Uterus (tissue), 2 donors: ENCODE results near the gene NMD3.

Experiments used
- CTCF ChIP-seq, 4 experiments: fragments of 200-600 bp in 2 of 4; fragments of 450-650 bp in 2 of 4; sonication (generic) in 2 of 4; IDR thresholded peaks; one replicate each; pipeline ENCODE4 v1.5.1; 2016 to 2019; ENCODE audit warnings: antibody characterized with exemption in 4 of 4, mild to moderate bottlenecking in 2 of 4, moderate library complexity in 1 of 4
- POLR2A ChIP-seq, 2 donors: fragments of 450-650 bp; IDR thresholded peaks; one replicate each; pipeline ENCODE4 v1.6.1; 2016; ENCODE audit warnings: antibody characterized with exemption in 2 of 2, mild to moderate bottlenecking in 1 of 2, moderate library complexity in 1 of 2

- TF ChIP-seq CTCF (IDR thresholded peaks at IDR 0.05) (no peak), POLR2A (IDR thresholded peaks at IDR 0.05) (no peak)
Observed at GRCh38 chr3:161203485-161204098, 17.5 kb upstream of the NMD3 start.
